Subcutaneous adipose tissue (tissue), 1 donor: ENCODE measurements around the gene LASP1NB.

Experiments
- TF ChIP-seq, protein P1 (sequence below): fragments of 450-650 bp; IDR thresholded peaks from one replicate; pipeline ENCODE4 v1.5.1; 2016; ENCODE audit warnings: low read depth, mild to moderate bottlenecking, control low read depth, antibody characterized with exemption, moderate library complexity

LASP1NB gene

GRCh38 chr17:38892083-38892482, 33.3 kb upstream of the LASP1NB start:
- TF ChIP-seq, protein P1, sequence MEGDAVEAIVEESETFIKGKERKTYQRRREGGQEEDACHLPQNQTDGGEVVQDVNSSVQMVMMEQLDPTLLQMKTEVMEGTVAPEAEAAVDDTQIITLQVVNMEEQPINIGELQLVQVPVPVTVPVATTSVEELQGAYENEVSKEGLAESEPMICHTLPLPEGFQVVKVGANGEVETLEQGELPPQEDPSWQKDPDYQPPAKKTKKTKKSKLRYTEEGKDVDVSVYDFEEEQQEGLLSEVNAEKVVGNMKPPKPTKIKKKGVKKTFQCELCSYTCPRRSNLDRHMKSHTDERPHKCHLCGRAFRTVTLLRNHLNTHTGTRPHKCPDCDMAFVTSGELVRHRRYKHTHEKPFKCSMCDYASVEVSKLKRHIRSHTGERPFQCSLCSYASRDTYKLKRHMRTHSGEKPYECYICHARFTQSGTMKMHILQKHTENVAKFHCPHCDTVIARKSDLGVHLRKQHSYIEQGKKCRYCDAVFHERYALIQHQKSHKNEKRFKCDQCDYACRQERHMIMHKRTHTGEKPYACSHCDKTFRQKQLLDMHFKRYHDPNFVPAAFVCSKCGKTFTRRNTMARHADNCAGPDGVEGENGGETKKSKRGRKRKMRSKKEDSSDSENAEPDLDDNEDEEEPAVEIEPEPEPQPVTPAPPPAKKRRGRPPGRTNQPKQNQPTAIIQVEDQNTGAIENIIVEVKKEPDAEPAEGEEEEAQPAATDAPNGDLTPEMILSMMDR: no peak

GRCh38 chr17:38892620-38893019, 32.8 kb upstream of the LASP1NB start:
- TF ChIP-seq, protein P1: no peak

DNA sequence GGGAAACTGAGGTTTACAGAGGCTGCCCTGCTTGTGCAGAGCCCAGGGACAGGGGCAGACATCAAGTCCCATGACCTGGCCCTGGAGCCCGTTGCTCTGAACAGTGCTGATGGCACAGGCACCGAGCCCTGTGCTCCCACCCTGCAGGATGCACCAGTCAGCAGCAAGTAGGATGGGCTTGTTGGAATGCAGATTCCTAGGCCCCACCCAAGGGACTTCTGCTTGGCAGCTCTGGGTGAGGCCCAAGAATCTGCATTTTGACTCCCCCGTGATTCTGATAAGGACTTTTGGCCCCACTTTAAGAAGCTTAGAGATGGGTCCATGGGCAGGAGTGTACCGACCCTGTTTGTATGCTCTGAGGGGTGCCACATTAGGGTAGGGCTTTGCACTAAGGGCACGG, 32.3 kb upstream of the LASP1NB start:
- TF ChIP-seq, protein P1: no peak

DNA sequence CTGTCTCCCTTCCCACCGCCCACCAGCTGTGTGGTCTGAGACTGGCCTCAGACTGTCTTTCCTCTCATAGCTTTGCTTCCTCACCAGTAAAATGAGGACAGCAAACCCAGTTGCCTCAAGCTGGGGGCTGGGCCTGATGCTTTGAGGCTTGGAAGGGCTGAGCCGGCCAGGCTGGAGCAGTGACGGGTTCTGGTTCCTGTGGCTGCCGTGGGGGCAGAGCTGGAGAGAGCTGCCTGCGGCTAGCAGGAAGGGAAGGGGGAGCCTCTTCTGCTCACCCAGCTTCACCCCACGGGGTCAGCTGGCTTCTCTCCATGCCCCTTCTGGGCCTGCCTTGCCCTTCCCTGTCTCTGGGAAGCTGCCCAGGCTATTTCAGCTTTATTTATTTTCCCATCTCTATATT, 31.8 kb upstream of the LASP1NB start:
- TF ChIP-seq, protein P1: no peak

DNA sequence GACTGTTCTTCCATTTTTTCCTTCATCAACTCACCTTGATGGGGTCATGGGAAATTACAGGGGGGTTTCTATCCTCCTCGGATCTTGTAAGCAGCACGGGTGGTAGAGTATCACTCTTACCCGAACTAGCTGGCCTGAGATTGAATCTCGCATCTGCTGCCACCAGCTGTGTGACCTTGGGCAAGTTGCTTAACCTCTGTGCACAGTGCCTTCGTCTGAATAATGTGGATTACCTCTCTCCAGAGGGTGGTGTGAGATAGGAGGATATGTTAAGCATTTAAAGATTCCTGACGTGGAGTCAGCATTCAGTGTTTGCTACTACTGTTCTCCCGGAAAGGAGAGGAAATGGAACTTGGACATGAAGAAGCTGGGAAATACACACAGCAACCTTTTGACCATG, 31.1 kb upstream of the LASP1NB start:
- TF ChIP-seq, protein P1: no peak

DNA sequence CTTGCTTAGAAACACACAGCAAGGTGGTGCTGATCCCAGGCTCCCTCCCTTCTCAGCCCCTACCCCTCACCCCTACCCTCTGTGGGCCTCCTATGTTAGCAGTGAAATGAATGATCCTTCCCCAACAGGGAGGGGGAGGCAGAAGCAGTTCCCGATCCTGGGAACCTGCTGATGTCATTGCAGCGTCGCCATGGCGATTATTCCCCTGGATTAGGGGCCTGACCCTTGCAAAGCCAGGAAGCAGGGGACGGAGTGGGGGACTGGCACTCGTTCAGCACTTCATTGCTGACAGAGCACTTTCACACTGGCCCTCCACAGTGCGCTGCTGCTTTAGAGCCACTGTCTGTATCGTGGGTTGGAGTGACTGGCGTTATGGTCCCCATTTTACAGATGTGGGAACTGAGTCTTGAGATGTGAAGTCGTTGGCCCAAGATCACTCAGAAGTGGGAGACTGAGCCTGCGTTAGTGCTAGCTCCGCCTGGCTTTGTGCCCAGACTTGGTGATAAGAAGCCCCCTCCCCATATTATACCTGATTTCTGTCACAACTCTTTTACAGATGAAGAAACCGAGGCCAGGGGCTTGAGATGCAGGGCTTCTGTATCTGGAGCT, 29.0 kb upstream of the LASP1NB start:
- TF ChIP-seq, protein P1: no peak

DNA sequence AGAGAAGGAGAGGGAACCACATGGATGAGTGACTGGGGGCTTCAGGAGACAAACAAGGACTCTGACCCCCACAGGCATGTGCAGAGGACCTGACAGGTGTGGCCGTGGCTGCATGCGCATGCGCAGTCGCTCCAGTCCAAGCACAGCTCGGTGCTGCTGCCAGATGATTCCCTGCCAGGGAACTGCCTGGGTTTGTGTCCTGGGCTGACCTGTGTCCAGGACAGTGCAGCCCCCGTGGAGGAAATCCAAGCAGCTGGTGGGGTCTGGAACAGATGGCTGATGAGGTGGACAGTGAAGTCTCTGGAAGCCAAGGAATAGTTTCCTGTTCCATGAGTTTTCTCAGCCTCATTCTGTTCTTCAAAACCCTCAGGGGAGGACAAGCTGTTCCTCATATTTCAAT, 28.2 kb upstream of the LASP1NB start:
- TF ChIP-seq, protein P1: no peak
